Suppressor macrophage treated with lipopolysaccharide for 1 hour (primary cell): ENCODE data around the gene MAML3.

Experiments
- DNase-seq, 3 donors: peaks; one replicate each; pipeline ENCODE4 v3.0.0-alpha.2; 2020 to 2022

MAML3 gene

DNA sequence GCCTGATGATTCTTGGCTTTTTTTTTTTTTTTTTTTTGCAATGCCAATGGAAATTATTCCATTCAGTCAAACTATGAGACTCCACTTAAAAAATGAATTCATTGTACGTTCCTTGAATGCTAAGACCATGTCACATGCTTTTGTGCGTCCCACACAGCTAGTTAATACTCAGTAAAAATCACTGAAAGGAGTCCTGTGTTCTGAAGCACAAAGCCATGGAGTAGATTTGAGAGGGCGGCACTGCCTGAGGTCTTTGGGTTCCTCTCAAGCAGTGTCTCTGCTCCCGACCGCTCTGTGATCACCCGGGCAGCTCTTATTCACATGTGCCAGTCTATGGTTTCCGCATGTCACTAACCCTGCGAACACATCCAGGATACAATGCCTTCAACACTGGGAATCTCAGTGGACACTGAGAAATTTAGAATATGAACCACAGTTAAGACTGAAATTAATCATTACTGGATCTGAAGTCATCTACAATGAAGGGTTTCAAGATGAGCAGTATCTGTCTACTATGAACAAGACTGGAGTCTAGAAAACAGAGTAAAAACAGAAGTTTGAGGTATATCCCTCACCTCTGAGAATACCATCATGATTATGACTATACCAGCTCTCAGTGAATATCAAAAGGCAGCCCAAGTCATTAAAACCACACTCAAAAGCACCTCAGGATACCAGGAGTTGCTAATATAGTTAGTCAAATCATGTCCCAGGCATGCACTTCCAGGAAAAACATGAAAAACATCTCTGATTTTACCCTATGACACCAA is 295.4 kb downstream of the MAML3 start:
- DNase-seq, result no peak

DNA sequence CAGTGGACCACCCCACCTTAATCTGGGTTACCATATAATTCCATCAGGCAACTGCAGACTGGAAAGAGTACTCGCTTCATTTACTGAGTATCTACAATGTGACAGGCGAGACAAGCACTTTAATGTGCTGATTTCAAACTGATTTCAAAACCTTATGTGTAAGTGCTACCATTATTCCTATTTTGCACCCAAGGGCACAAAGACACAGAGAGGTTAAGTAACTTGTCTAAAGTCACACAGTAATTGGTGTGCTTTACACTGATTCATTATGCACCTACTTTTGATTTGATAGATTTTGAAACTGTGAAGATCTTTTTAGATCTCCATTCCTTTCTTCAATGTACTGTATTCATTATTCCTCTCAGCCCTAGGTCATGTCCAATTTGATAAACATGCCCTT is 296.0 kb downstream of the MAML3 start:
- no peak for DNase-seq

DNA sequence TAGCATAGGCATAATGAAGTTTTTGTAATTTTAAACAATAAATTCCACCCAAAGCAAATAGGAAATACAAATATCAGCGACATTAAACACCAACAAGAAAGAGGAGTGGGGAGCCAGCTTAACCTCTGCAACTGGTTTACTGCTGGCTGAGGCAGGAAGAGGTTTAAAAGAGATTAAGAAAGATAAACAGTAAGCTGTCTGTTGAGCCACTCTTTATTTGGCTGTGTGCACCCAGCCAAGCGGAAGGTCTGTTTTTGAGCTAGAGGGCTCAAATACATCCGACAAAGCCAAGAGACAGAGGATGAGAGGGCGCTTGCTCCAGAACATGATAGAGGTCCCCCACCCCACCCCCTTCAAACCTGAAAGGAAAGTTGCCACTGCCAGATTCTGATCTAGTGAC is 297.0 kb downstream of the MAML3 start:
- no peak for DNase-seq

DNA sequence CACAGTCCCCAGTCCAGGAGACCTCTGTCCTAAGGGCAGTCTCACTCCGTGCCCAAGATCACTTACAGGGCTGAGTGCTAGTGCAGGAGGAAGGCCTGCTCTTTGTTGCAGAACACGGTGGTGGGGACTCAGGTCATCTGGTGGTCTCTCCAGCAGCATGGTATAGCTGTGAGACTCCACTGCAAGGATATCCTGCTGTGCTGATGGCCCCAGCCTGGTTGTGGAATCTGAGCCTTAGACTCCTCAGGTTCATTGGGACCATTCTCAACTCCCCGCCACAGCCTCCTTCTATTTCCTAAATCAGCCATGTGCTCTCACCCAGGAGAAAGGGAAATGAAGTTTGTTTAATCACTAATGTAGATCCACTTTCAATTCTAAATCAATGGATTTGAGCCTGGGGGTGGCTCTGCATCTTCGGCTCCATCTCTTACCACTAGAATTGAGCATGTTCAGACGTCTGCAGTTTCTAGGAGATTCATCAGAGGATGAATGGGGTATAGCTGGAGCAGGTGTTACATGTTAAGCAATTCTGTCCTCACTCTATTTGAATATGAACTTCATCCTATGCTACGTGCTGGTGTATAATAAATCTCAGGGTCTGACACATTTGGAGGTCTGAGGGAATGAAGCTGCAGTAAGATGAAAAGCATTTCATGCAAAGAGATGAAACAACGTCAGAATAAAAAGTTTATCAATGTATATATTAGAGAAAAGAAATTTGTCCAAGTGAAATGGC is 299.1 kb downstream of the MAML3 start:
- DNase-seq, result no peak

DNA sequence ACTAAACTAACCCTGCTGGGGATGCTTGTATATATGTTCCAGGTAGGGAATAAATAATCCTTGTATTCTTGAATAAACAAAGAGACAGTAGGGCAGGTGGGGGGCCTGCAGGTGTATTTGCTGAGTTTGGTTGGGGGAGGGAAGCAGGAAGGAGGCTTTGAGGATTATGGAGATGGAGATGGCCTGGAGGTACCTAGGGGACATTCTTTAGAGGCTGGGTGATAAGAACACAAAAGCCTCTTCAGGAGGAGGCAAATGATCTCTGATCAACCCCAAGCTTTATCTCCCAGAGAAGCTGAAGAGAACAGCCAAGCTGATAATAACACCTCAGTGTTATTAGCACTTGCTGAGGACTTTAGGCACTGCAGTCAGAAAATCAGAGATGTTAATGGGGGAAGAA is 300.7 kb downstream of the MAML3 start:
- no peak for DNase-seq

DNA sequence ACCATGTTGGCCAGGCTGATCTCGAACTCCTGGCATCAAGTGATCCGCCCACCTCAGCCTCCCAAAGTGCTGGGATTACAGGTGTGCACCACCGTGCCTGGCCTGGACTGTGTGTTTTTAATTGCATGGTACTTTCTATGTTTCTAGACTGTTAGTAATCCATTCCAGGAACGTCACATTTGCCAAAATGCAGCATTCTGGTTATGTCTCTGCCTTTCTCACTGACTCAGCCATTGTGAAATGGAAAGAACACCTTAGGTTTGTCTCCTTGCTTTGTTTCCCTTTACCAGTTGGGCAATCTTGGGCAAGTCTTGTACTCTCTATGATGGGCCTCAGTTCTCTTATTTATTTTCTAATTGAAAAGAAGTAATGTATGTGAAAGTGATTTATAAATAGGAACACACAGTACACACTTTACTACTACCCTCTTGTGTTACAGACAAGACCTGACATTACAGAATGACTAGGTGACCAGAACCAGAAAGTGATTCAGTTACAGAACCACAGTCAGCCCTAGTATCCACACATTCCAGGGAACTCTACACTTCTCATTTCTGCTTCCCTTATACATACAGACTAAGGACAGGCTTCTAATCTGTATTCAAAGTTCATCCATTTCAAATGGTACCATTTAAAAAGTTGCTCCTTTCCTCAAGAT is 301.2 kb downstream of the MAML3 start:
- peak in 1 of 3 donors; percentile 25 for DNase-seq

DNA sequence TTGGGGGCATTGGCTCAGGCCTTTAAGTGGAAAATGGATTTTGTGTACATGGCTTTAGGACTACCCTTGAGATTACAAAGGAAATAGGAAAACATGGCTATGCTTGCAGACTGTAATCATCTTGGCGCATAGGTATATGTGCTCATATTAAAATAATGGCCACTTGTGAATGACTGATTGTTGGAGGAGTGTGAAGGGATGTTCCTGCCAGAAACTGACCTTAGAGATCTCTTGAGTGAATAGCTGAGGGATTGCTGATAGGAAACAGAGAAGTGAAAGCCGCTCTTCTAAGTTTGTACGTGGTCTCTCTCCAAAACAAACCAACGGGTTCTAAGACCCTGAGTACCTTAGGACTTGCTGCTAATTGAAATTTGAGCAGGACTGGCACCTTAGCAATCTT is 302.3 kb downstream of the MAML3 start:
- DNase-seq, result no peak

DNA sequence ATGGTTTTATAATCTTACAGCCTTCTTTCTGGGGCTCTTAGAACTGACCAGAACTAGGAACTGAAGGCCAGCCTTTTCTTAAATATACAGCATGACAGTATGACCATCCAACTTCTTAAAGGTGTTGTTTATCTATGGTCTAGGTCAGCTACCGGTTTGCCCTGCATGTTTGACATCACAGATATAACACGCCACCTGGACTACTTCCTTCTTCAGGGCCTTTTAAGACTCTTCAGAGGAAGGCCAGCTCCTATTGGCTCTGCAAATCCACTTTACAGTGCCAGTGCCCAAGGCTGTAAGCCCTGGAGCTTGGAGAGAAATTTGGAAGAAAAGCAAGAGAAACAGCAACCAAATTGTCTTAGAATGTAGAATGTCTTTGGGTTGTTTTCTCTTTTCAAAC is 302.9 kb downstream of the MAML3 start:
- no peak for DNase-seq

DNA sequence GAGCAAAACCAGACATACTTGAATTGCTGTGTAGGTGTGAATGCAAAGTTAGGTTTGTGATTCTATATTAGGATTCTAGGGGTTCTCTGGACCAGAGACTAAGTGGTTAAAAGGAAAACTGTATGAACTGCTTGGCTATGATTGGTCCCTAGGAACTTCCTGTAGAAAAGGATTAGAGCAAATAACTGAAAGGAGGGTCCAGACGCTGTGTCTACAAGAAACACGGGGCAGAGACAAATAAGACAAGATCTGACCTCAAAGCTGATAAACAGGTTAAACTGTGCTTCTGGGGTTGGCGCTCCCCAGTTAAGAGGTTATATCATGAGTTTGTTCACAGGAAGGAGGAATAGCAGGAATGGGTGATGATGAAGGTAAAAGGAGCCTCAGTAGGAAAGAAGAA is 304.8 kb downstream of the MAML3 start:
- no peak for DNase-seq

DNA sequence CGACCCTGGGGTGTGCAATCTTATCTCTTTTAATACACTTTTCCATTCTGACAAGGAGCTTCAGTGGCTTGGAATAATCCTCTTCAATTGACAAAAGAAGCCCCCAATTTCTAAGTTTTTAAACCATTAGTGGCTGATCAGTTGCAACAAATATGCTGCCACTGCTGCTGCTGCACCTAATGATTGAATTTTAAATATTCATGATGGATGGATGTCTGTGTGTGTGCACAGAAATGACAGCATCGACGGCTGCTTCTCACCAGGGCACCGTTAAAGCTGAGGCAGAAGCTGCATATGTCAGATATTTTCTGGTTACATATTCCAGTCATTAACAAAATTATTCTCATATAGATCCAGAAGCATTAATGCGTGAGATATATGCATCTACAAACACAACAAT is 306.0 kb downstream of the MAML3 start:
- DNase-seq, result no peak

DNA sequence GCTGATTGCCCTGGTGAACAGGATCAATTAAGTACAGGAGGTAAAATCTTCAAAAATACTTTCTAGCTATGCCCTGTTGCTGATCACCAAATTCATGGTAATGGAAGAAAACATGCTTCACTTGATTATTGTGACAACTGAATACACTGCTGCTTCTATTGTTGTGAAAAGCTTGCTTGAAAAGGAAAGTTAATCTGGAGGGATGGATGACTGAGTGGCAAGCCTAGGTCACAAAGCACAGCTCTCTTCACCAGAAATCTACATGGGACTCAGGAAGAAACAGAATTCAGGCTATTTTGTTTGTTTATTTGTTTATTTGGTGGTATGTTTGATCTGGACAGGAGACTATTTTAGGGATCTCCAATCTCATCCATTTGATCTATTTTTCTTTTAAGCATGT is 306.4 kb downstream of the MAML3 start:
- DNase-seq, result no peak

DNA sequence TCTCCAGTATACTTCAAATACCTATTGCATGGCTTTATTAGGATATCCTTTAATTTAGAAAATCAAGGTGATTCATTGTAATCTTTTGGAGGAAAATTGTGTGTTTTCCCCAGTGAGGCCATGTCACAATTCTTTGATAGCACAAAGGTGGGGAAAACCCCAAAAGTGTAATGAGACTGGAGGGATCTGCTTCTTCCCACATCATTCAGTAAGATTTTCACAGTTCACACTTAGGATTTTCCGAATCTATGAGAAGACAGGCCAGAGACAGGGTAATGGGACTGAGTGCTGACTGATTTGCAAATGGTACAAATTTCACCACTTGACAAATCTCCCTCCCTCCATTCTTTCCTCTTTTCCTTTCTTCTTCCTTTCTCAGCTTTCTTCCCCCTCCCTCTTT is 307.2 kb downstream of the MAML3 start:
- peak; percentile 69 to 87 (median 72) for DNase-seq

DNA sequence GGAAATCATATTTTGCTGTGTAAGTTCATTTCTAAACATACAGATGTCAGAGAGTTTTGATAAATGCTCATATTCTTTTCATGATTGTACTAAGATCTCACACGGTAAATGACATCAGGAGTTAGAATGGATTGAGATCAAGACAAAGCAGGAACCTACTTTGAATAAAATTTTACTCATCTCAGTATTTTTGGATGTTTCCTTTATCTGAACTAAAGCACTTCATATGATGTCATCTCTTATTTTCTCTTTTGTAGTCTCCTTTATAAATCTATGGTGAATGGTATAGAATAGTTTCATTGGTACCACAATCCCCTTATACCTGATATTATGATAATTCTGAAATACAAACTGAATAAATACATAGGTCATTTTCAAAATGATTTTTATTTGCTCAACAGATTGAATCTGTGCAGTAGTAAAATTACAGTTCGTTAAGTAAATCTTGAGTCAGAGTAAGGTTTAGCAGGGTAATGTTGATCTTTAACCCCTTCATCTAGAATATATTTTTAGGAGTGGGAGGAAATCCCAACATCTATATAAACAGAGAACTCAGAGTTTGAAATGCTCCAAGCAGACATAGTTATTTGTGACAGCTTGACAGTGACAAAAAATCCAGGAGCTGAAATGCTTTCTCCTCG is 308.4 kb downstream of the MAML3 start:
- DNase-seq, result peak; percentile 20 to 84 (median 59)

DNA sequence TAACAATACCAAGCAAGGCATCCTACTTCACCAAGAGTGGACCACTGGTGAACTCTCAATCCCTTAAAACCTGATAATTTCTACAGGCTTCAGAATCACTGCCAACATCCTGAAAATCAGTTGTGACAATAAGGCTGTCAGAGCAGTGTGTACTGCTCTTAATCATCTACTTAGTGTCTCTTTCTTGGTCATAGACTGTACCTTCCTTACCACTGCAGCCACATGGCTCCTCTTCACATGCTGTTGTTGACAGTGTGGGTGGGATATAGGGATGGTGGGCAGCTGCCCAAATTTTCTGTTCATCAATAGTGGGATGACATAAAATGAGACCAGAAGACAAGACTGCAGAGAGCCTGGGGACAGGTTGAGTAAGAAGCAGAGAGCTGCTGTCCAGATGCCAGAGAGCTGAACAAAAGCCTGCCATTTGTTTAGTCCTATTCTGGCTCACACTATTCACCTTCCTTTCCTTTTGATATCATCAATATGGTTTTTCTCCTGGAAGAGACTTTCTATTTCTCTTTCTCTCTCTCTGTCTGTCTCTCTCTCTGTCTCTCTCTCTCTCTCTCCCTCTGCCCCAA is 309.4 kb downstream of the MAML3 start:
- no peak for DNase-seq

DNA sequence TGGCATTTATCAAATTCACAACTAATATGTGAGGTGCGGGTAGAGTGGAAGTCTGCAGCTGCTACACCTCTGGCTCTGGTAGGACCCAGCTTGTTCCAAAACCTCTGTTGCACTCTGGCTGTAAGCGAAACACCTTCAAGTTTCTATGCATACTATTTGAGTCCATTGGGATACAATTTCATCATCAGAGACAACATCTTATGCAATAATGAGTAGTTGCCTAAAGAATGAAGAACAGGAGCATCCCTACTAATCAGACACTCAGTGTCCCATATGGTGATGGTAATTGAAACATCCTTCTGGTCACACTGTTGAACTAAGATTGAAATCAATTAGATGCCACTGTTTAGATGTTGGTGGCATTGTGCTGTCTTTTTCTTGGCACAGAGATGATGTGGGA is 309.9 kb downstream of the MAML3 start:
- peak in 1 of 3 donors; percentile 34 for DNase-seq

DNA sequence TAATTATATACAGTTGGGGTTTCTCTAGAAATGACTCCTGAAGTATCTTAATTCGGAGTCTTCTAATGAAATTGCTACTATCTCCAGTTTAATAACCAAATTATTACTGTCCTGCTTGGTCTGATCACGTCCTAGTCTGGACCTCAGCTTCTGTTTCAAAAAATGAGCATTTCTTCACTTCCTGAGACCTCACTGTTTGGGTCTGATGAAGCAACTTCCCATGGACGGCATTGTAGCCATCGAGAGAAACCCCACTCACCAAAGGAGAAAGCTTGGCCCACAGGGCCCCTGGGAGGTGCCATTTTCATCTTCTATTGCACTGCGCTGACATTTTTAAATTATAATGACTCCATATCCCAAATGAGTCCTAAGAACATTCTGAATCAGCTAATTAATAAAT is 310.3 kb downstream of the MAML3 start:
- peak; percentile 41 to 62 (median 58) for DNase-seq

DNA sequence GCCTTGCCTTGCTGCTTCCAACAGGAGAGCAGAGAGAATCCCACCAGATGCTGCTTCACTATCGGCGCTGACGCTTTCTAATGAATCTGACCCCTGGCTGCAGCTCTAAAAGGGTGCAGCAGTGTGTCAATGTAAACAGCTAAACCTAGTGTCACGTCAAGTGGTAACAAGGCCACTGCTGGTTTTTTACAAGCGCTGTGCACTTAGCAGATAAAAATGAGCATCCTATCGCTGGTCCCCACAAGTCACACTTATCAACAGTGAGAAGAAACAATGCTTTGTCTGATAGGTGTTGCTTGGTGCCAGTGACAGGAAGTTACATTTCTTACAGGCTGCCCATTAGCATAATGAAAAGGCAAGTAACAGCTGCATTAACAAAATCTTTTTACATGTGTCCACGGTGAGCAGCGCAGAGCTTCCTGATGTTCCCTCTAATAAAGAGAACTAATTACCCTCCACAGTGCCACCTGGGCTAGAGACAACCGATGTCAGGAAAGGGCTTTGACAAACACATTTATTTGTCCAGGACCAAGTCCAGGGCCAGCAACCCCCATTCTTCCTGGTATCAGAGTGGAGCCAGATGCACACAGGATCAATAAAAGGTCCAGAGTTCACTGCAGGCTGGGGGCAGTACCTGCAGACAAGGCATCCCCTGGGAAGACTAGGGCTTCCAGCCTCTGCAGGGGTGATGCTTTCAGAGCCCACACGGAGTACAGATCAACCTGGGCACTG is 312.4 kb downstream of the MAML3 start:
- no peak for DNase-seq

DNA sequence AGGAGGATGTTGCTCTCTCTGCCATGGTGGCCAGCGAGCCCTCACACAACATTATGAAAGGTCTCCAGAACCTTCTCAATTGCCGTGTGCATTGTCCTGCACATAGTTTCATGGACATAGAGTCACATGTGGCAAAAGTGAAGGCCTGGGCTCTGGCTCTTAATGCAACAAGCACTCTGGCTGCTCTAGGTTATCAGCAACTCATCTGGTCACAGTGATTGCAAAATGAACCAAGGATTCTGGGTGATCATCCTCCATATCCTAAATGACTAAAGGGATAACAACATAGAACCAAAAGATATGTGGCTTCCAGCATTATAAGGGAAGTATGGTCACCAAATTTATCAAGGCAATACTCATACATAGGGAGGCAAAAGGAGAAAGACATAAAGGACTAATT is 313.2 kb downstream of the MAML3 start:
- DNase-seq, result no peak

DNA sequence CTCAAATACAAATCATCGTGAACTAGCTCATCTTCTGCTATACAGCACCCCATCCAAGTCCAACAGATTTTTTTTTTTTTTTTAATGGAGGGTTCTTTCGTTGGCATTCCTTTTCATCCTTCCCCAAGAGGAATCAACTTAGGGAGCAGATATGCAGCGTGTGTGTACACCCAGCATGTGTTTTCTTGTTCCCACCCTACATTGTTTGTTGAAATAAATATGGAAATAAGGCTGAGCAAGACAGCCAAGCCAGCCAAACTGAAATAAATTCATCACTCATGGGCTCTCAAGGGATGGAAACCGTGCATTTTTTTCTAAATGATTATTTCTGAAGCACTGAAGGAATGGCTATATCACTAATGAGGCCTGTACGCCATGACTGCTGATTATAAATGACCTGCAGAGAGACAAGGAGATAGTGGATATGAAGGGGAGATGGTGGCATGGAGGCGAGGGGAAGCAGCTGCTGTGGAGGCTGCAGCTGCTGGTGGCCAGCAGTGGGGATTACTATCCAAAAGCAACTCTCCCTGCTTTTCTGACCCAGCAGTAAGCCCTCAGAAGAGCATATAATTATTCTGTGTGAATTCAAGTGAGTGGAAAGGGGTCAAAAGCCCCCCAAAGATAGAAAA is 314.5 kb downstream of the MAML3 start:
- no peak for DNase-seq

DNA sequence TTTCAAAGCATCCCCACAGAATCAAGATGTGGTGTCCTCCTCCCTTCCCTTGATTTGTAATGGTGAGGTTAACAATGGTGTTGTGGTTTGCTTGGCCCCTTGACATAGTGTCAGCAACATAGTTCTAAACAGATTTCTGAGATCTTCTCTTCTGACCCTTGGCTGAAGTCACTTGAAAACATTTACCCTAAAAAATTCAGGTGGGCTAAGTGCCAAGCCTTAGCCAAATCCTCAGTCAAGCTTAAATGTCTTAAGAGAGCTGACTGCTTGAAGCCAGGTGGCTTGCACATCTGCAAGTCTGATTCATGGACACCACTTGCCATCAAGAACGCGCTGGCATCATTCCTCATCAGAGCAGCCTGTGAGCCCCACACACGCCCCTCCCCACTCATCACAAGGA is 315.2 kb downstream of the MAML3 start:
- no peak for DNase-seq

DNA sequence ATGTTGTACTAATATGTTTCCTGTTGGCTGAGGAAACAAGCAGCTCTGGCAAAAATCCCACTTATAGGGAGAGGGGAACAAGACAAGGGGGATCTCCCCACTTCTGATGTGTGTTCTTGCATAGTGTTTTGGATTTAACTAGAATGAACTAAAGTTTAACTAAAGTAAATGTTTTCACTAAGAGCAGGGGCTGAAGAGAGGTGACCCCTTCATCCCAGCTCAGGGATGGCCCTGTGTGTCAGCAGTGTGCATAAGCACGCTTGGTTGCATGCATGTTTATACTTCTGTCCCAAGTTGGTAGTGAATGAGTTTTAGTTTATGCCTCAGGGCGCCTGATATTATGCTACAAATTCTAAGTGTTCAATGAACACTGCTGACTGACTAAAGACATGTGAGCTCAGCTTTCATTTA is 319.0 kb downstream of the MAML3 start:
- DNase-seq, result peak in 1 of 3 donors; percentile 27

DNA sequence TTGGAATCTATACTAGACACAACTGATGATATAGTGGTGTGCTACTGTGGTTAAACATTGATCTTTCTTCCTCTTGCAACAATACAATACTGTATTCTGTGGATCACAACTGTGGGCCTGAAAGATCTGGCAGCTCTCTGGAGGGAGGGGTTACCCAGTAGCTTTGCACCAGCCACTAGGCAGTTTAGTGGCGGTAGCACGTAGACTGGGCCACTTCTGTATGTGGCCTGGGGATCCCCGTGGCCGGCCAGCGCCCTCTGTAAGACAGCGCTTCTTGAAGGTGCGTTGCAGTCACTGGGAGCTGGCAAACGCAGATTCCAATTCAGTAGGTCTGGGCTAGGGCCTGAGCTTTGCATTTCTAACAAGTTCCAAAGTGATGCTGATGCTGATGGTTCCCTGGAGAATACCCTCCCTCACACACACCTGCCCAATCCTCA is 319.7 kb downstream of the MAML3 start:
- DNase-seq, result no peak
